GM23248 (cell line): ENCODE results near the gene SNRNP35.

ENCODE experiments used
- EZH2 ChIP-seq: fragments of 200-600 bp; sonication (generic); IDR thresholded peaks from 2 replicates; pipeline ENCODE4 v1.6.1; 2018; ENCODE audit warnings: antibody characterized with exemption, mild to moderate bottlenecking; ENCODE audit not compliant: insufficient read depth, poor library complexity, severe bottlenecking
- EZH2phosphoT487 ChIP-seq: fragments of 200-600 bp; sonication (generic); IDR thresholded peaks from 2 replicates; pipeline ENCODE4 v1.6.1; 2018; ENCODE audit warnings: antibody characterized with exemption, moderate library complexity, mild to moderate bottlenecking, low read depth; ENCODE audit not compliant: insufficient read depth

DNA sequence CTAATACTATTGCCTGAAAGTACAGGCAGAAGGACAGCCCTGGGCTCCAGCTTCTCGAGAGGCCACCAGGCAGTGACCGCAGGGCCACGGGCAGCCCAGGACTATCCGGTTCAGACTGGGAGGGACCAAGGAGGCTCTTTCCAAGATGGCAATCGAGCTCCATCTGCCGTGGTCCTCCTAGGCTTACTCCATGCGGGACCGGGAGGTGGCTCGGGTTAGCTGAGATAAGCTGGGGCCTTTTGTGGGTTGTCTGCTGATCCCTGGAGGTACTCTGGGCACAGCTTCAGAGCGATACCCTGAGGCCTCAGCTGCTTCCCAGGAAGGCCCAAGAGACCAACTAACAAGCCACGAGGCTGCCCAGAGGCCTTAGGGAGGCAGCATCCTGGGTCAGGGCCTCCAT, 33.1 kb downstream of the SNRNP35 start:
- TF ChIP-seq EZH2 (no peak), EZH2phosphoT487 (no peak)
